HEK293 (cell line): ENCODE results near the gene PPP1R18.
A peak's percentile ranks its signal among the peaks of the same experiment; 100 is the strongest.

Source experiments
- CTCF ChIA-PET: fragments of 350-600 bp; formaldehyde crosslinking; extraction: SDS; loops from one replicate; lab custom pipeline; 2021; ENCODE audit warnings: antibody characterized with exemption; lab: Yijun Ruan, JAX
- POLR2A ChIA-PET: fragments of 300-600 bp; formaldehyde crosslinking; extraction: SDS; loops from one replicate; lab custom pipeline; 2020; ENCODE audit warnings: antibody characterized with exemption, inconsistent platforms; lab: Yijun Ruan, JAX
- H3K27ac ChIP-seq: fragments of 200-500 bp; sonication (Bioruptor generic); 2 replicates; pipeline ENCODE4 v1.5.1; 2014; ENCODE audit warnings: low read depth, low read length, control low read depth, inconsistent platforms; ENCODE audit errors: extremely low read depth
- H3K36me3 ChIP-seq, 2 experiments: fragments of 200-500 bp in 1 of 2; sonication (Bioruptor generic) in 1 of 2; 1 replicate in 1 of 2; 2 replicates in 1 of 2; pipeline ENCODE4 v1.5.1; 2014 to 2017; ENCODE audit warnings: inconsistent platforms in 2 of 2, low read length in 2 of 2; ENCODE audit not compliant: control insufficient read depth in 2 of 2, insufficient read depth in 1 of 2
- H3K4me1 ChIP-seq: fragments of 200-500 bp; sonication (Bioruptor generic); 2 replicates; pipeline ENCODE4 v1.5.1; 2014; ENCODE audit warnings: mild to moderate bottlenecking, low read length, inconsistent platforms; ENCODE audit not compliant: control insufficient read depth, insufficient read depth
- H3K4me3 ChIP-seq: 2 replicates; pipeline ENCODE4 v1.5.1; 2011; ENCODE audit warnings: low read depth, mild to moderate bottlenecking, control low read depth, low read length, moderate library complexity
- H3K9me3 ChIP-seq: fragments of 200-500 bp; sonication (Bioruptor generic); 2 replicates; pipeline ENCODE4 v1.5.1; 2014; ENCODE audit warnings: low read depth, low read length, inconsistent platforms; ENCODE audit not compliant: control insufficient read depth, insufficient read depth
- CTCF ChIP-seq: fragments of 450-650 bp; formaldehyde crosslinking; IDR thresholded peaks from 2 replicates; pipeline ENCODE4 v1.5.1; 2016; ENCODE audit warnings: missing biosample characterization, missing genetic modification characterization
- ELK4 ChIP-seq: IDR thresholded peaks from 2 replicates; pipeline ENCODE4 v1.6.1; 2011; ENCODE audit warnings: mild to moderate bottlenecking, low read depth, low read length, borderline replicate concordance
- GLIS2 ChIP-seq: fragments of 450-650 bp; formaldehyde crosslinking; IDR thresholded peaks from 2 replicates; pipeline ENCODE4 v1.5.1; 2016; ENCODE audit warnings: missing biosample characterization, missing genetic modification characterization
- IKZF3 ChIP-seq: fragments of 450-650 bp; IDR thresholded peaks from 2 replicates; pipeline ENCODE4 v1.5.0; 2018; ENCODE audit warnings: missing biosample characterization, mild to moderate bottlenecking, missing genetic modification characterization, moderate library complexity
- KLF1 ChIP-seq: fragments of 450-650 bp; formaldehyde crosslinking; IDR thresholded peaks from 2 replicates; pipeline ENCODE4 v1.5.1; 2016; ENCODE audit warnings: missing biosample characterization, missing genetic modification characterization
- KLF17 ChIP-seq: fragments of 450-650 bp; formaldehyde crosslinking; IDR thresholded peaks from 2 replicates; pipeline ENCODE4 v1.5.1; 2016; ENCODE audit warnings: missing biosample characterization, missing genetic modification characterization
- PRDM1 ChIP-seq: fragments of 450-650 bp; formaldehyde crosslinking; IDR thresholded peaks from 2 replicates; pipeline ENCODE4; 2016; ENCODE audit warnings: missing biosample characterization, missing genetic modification characterization
- PRDM10 ChIP-seq: fragments of 450-650 bp; formaldehyde crosslinking; IDR thresholded peaks from 2 replicates; pipeline ENCODE4 v1.5.1; 2016; ENCODE audit warnings: missing biosample characterization, missing genetic modification characterization
- REPIN1 ChIP-seq: fragments of 450-650 bp; formaldehyde crosslinking; IDR thresholded peaks from 2 replicates; pipeline ENCODE4 v1.5.1; 2017; ENCODE audit warnings: missing biosample characterization, missing genetic modification characterization, low read depth
- SCRT1 ChIP-seq: fragments of 450-650 bp; formaldehyde crosslinking; IDR thresholded peaks from 2 replicates; pipeline ENCODE4 v1.5.1; 2016; ENCODE audit warnings: missing biosample characterization, missing genetic modification characterization, borderline replicate concordance
- SP2 ChIP-seq: fragments of 450-650 bp; formaldehyde crosslinking; IDR thresholded peaks from 2 replicates; pipeline ENCODE4 v1.5.1; 2016; ENCODE audit warnings: missing biosample characterization, missing genetic modification characterization
- ZBTB48 ChIP-seq: fragments of 450-650 bp; formaldehyde crosslinking; IDR thresholded peaks from 2 replicates; pipeline ENCODE4 v1.5.1; 2016; ENCODE audit warnings: missing biosample characterization, missing genetic modification characterization
- ZBTB8A ChIP-seq: fragments of 450-650 bp; formaldehyde crosslinking; IDR thresholded peaks from 2 replicates; pipeline ENCODE4 v1.5.1; 2016; ENCODE audit warnings: missing biosample characterization, missing genetic modification characterization
- ZFP37 ChIP-seq: fragments of 450-650 bp; formaldehyde crosslinking; IDR thresholded peaks from 2 replicates; pipeline ENCODE4 v1.5.1; 2016; ENCODE audit warnings: missing biosample characterization, missing genetic modification characterization
- ZNF311 ChIP-seq: fragments of 450-650 bp; formaldehyde crosslinking; IDR thresholded peaks from 2 replicates; pipeline ENCODE4 v1.5.1; 2017; ENCODE audit warnings: missing biosample characterization, missing genetic modification characterization, borderline replicate concordance
- ZNF350 ChIP-seq: fragments of 450-650 bp; formaldehyde crosslinking; IDR thresholded peaks from 2 replicates; pipeline ENCODE4 v1.5.0; 2017; ENCODE audit warnings: missing biosample characterization, mild to moderate bottlenecking, missing genetic modification characterization
- ZNF366 ChIP-seq: fragments of 450-650 bp; formaldehyde crosslinking; conservative IDR thresholded peaks from 2 replicates; pipeline ENCODE4 v1.5.1; 2016; ENCODE audit warnings: missing biosample characterization, missing genetic modification characterization
- ZNF398 ChIP-seq: fragments of 450-650 bp; formaldehyde crosslinking; IDR thresholded peaks from 2 replicates; pipeline ENCODE4 v1.5.1; 2017; ENCODE audit warnings: missing biosample characterization, missing genetic modification characterization
- ZNF677 ChIP-seq: fragments of 450-650 bp; IDR thresholded peaks from 2 replicates; pipeline ENCODE4 v1.5.0; 2018; ENCODE audit warnings: missing biosample characterization, mild to moderate bottlenecking, missing genetic modification characterization, moderate library complexity
- ZSCAN4 ChIP-seq: fragments of 450-650 bp; formaldehyde crosslinking; IDR thresholded peaks from 2 replicates; pipeline ENCODE4 v1.5.1; 2017; ENCODE audit warnings: missing biosample characterization, missing genetic modification characterization

The PPP1R18 gene

GRCh38 chr6:30683980-30684338, 2.5 kb downstream of the PPP1R18 start:
- CTCF ChIA-PET: interaction anchor here (0.6 to 19.6 kb wide), 5 partner anchors 11 to 201 kb away, joined by 3 to 692 read pairs (median 5); partner anchors contain the start of genes DHX16, MDC1 and TUBB
- H3K36me3 ChIP-seq: peaks cover 0 to 14% of the 10 kb centered on the region in 2 experiments; a peak in 2 of 3 replicates
- H3K27ac ChIP-seq: peak overlapping the region; percentile 70; the same call in 1 of the 2 replicates
- peaks cover 28% of the 10 kb centered on the region for H3K4me1 ChIP-seq
- H3K9me3 ChIP-seq: no peaks in the 10 kb centered on the region
- peak; percentile 57 for TF ChIP-seq ZNF366 (tag by site-specific recombination)
- 0 out of 2 replicates have a peak, but pooled peaks have one; percentile 46 for TF ChIP-seq ZBTB8A (tag by site-specific recombination)
- peak; percentile 24; the same call in 1 of the 2 replicates for TF ChIP-seq ZSCAN4 (tag by site-specific recombination)
- TF ChIP-seq CTCF (tag by site-specific recombination): no peak
- TF ChIP-seq ZNF677 (tag by site-specific recombination): no peak
- peak; percentile 29; the same call in 1 of the 2 replicates for TF ChIP-seq KLF17 (tag by site-specific recombination)
- no peak for TF ChIP-seq ZNF311 (tag by site-specific recombination)
- peak; percentile 46 for TF ChIP-seq SP2 (tag by site-specific recombination)
- TF ChIP-seq KLF1 (tag by site-specific recombination): peak; percentile 53
- no peak for TF ChIP-seq SCRT1 (tag by site-specific recombination)
- TF ChIP-seq ELK4: no peak
- TF ChIP-seq REPIN1 (tag by site-specific recombination): no peak
- H3K4me3 ChIP-seq: peak overlapping the region; percentile 28
- POLR2A ChIA-PET: interaction anchor here (0.8 to 7.6 kb wide), 7 partner anchors 11 to 61 kb away, joined by 3 to 120 read pairs (median 9); partner anchors contain the start of genes DHX16, IER3, MDC1 and TUBB

- no peak for TF ChIP-seq ZNF350 (tag by site-specific recombination)
- TF ChIP-seq PRDM10: peak; percentile 98
- TF ChIP-seq GLIS2 (tag by site-specific recombination): peak; percentile 31; the same call in 1 of the 2 replicates
- peak; percentile 60; the same call in 1 of the 2 replicates for TF ChIP-seq PRDM1 (tag by site-specific recombination)
- TF ChIP-seq ZBTB48 (tag by site-specific recombination): peak; percentile 57
- TF ChIP-seq ZNF398 (tag by site-specific recombination): peak; percentile 31; the same call in 1 of the 2 replicates
- TF ChIP-seq ZFP37 (tag by site-specific recombination): no peak
- TF ChIP-seq IKZF3 (tag by site-specific recombination): peak; percentile 43; the same call in 1 of the 2 replicates
- ChIA-PET POLR2A (interaction anchor here (0.6 to 7.6 kb wide), 9 partner anchors 11 to 100 kb away, joined by 3 to 120 read pairs (median 8); partner anchors contain the start of genes DHX16, IER3, MDC1 and TUBB), CTCF (interaction anchor here (0.6 to 19.6 kb wide), 6 partner anchors 11 to 200 kb away, joined by 3 to 692 read pairs (median 5); partner anchors contain the start of genes DHX16, MDC1 and TUBB)
- peaks cover 28% of the 10 kb centered on the region for H3K4me1 ChIP-seq
- H3K36me3 ChIP-seq: peaks cover 1 to 17% of the 10 kb centered on the region in 2 experiments; a peak in 2 of 3 replicates
- H3K9me3 ChIP-seq: no peaks in the 10 kb centered on the region
- H3K27ac ChIP-seq: peak overlapping the region; percentile 70
- H3K4me3 ChIP-seq: peak overlapping the region; percentile 28
Observed at GRCh38 chr6:30683183-30683979, 3.1 kb downstream of the PPP1R18 start.
